Measurements from ENCODE around the gene KPRP.

Gene KPRP

GRCh38 chr1:152743371-152744145, 14.3 kb upstream of the KPRP start:
- no peak overlapping the region for H3K4me2 ChIP-seq
- no peak overlapping the region for H2AFZ ChIP-seq (ENCODE audit: low read depth)
- H3K9ac ChIP-seq, result no peak overlapping the region
- no peaks in the 10 kb centered on the region for H3K36me3 ChIP-seq (ENCODE audit: insufficient read depth)
- no peak overlapping the region for H3K4me3 ChIP-seq (IDR thresholded peaks at IDR 0.05; ENCODE audit: insufficient read depth, low read depth, low read length)
- H3K27ac ChIP-seq, result no peak overlapping the region
- no peaks in the 10 kb centered on the region for H3K27me3 ChIP-seq (ENCODE audit: insufficient read depth, low read depth)
- H4K20me1 ChIP-seq (ENCODE audit: insufficient read depth), result no peaks in the 10 kb centered on the region
- TF ChIP-seq CTCF (conservative IDR thresholded peaks at IDR 0.05; ENCODE audit: low read depth, low read length), result no peak
- no peaks in the 10 kb centered on the region for H3K79me2 ChIP-seq (ENCODE audit: insufficient read depth, low read depth)
- H3K4me1 ChIP-seq (ENCODE audit: low read depth, poor library complexity, severe bottlenecking), result no peaks in the 10 kb centered on the region

DNA sequence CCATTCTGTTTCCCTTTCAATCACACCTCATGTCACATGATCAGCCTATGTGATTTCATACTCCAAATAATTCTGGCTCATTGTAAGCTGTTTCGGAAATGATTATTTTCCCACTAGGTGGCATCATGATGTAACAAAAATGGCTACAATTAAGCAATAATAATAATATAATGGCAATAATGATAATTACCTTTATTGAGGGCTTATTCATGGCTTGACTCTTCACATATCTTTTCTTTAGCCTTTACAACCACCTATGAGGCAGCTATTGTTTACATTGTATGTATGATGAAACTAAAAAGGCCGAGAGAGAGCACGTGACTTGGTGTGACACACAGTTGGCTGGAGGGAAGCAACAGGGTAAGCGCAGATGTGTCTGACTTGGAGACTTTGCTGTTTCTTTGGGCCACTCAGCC, 12.5 kb upstream of the KPRP start:
- Histone ChIP-seq H3K4me2 (no peak overlapping the region), H2AFZ (ENCODE audit: low read depth) (no peak overlapping the region), H4K20me1 (ENCODE audit: insufficient read depth) (no peaks in the 10 kb centered on the region), H3K4me3 (IDR thresholded peaks at IDR 0.05; ENCODE audit: insufficient read depth, low read depth, low read length) (no peak overlapping the region), H3K27ac (no peak overlapping the region), H3K4me1 (ENCODE audit: low read depth, poor library complexity, severe bottlenecking) (no peaks in the 10 kb centered on the region), H3K36me3 (ENCODE audit: insufficient read depth) (no peaks in the 10 kb centered on the region), H3K9ac (no peak overlapping the region), H3K27me3 (ENCODE audit: insufficient read depth, low read depth) (no peaks in the 10 kb centered on the region), H3K79me2 (ENCODE audit: insufficient read depth, low read depth) (no peaks in the 10 kb centered on the region)
- TF ChIP-seq CTCF (conservative IDR thresholded peaks at IDR 0.05; ENCODE audit: low read depth, low read length), result peak; percentile 58

DNA sequence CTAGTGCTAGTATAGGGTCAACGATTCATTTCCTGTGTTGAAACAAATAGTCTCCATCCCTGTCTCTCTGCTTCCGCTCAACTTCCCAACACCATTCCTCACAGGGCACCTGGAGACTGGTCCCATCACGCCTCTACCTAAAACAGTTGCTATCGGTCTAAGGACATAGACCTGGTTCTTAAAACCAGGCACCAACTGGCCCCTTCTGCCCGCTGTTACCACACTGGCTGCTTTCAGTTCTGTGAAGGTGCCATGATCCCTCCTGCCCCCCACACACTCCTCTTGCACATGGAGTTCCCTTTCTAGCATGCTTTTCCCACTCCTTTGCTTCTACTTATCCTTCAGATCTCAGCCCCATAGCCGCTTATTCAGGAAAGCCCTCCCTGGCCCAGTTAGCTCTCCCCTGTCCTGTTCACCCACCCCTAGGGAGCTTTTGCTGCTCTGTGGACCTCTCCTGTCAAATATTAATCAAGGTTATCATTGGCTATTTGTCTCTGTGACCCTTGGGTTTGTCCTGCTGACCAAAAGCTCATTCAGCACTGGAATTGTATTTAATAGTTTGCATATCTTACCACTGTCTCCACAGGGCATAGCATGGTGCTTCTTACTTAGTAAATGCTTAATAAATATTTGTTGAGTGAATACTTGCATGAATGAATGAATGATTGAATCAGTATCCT, 11.9 kb upstream of the KPRP start:
- H2AFZ ChIP-seq (ENCODE audit: low read depth), result no peak overlapping the region
- no peak overlapping the region for H3K9ac ChIP-seq
- H3K4me2 ChIP-seq, result no peak overlapping the region
- no peak for TF ChIP-seq CTCF (conservative IDR thresholded peaks at IDR 0.05; ENCODE audit: low read depth, low read length)
- no peaks in the 10 kb centered on the region for H3K27me3 ChIP-seq (ENCODE audit: insufficient read depth, low read depth)
- no peaks in the 10 kb centered on the region for H3K36me3 ChIP-seq (ENCODE audit: insufficient read depth)
- H4K20me1 ChIP-seq (ENCODE audit: insufficient read depth), result no peaks in the 10 kb centered on the region
- no peak overlapping the region for H3K27ac ChIP-seq
- H3K4me1 ChIP-seq (ENCODE audit: low read depth, poor library complexity, severe bottlenecking), result no peaks in the 10 kb centered on the region
- no peak overlapping the region for H3K4me3 ChIP-seq (IDR thresholded peaks at IDR 0.05; ENCODE audit: insufficient read depth, low read depth, low read length)
- H3K79me2 ChIP-seq (ENCODE audit: insufficient read depth, low read depth), result no peaks in the 10 kb centered on the region

DNA sequence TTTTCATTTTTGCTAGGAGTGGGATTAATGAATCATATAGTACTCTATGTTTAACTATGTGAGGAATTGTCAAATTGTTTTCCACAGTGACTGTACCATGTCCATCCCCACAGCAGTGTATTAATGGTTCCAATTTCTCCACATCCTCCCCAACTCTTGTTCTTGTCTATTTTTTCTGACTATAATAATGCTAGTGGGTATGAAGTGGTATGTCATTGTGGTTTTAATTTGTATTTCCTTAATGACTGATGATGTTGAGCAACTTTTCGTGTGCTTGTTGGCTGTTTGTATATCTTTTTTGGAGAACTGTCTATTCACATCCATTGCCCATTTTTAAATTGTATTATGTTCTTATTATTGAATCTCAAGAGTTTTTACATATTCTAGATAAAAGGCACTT, 10.0 kb upstream of the KPRP start:
- Histone ChIP-seq H3K27ac (no peak overlapping the region), H3K4me2 (no peak overlapping the region), H3K27me3 (ENCODE audit: insufficient read depth, low read depth) (no peaks in the 10 kb centered on the region), H3K79me2 (ENCODE audit: insufficient read depth, low read depth) (no peaks in the 10 kb centered on the region), H3K36me3 (ENCODE audit: insufficient read depth) (no peaks in the 10 kb centered on the region), H3K4me3 (IDR thresholded peaks at IDR 0.05; ENCODE audit: insufficient read depth, low read depth, low read length) (no peak overlapping the region), H3K4me1 (ENCODE audit: low read depth, poor library complexity, severe bottlenecking) (no peaks in the 10 kb centered on the region), H2AFZ (ENCODE audit: low read depth) (no peak overlapping the region), H3K9ac (no peak overlapping the region), H4K20me1 (ENCODE audit: insufficient read depth) (no peaks in the 10 kb centered on the region)
- TF ChIP-seq CTCF (conservative IDR thresholded peaks at IDR 0.05; ENCODE audit: low read depth, low read length), result no peak
